GM10266 (cell line): Measurements from ENCODE around the gene DPM2.
A peak's percentile ranks its signal among the peaks of the same experiment; 100 is the strongest.

Experiments
- DNase-seq: peaks from one replicate; pipeline ENCODE4 v3.0.0; 2012; ENCODE audit errors: extremely low spot score
- TF ChIP-seq, protein P1 (sequence below): IDR thresholded peaks from 2 replicates; pipeline ENCODE4 v1.5.1; 2012; ENCODE audit warnings: mild to moderate bottlenecking, low read depth; ENCODE audit not compliant: control insufficient read depth, insufficient read depth; ENCODE audit errors: missing control alignments

The DPM2 gene

DNA sequence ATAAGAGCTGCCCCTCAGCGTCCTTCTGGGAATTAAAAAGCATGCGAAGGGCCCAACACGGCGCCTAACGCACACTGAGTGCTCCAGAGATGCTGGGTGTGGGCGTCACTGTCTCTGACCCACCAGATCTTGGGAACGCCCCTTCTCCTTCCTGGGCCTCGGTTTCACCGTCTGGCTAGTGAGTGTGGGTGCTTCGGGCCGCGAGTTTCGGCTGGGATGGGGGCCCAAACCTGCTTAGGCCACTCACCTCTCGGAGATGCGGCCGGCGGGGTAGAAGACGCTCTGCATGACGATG lies 10.8 kb downstream of the DPM2 start:
- TF ChIP-seq, protein P1, sequence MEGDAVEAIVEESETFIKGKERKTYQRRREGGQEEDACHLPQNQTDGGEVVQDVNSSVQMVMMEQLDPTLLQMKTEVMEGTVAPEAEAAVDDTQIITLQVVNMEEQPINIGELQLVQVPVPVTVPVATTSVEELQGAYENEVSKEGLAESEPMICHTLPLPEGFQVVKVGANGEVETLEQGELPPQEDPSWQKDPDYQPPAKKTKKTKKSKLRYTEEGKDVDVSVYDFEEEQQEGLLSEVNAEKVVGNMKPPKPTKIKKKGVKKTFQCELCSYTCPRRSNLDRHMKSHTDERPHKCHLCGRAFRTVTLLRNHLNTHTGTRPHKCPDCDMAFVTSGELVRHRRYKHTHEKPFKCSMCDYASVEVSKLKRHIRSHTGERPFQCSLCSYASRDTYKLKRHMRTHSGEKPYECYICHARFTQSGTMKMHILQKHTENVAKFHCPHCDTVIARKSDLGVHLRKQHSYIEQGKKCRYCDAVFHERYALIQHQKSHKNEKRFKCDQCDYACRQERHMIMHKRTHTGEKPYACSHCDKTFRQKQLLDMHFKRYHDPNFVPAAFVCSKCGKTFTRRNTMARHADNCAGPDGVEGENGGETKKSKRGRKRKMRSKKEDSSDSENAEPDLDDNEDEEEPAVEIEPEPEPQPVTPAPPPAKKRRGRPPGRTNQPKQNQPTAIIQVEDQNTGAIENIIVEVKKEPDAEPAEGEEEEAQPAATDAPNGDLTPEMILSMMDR: no peak

DNA sequence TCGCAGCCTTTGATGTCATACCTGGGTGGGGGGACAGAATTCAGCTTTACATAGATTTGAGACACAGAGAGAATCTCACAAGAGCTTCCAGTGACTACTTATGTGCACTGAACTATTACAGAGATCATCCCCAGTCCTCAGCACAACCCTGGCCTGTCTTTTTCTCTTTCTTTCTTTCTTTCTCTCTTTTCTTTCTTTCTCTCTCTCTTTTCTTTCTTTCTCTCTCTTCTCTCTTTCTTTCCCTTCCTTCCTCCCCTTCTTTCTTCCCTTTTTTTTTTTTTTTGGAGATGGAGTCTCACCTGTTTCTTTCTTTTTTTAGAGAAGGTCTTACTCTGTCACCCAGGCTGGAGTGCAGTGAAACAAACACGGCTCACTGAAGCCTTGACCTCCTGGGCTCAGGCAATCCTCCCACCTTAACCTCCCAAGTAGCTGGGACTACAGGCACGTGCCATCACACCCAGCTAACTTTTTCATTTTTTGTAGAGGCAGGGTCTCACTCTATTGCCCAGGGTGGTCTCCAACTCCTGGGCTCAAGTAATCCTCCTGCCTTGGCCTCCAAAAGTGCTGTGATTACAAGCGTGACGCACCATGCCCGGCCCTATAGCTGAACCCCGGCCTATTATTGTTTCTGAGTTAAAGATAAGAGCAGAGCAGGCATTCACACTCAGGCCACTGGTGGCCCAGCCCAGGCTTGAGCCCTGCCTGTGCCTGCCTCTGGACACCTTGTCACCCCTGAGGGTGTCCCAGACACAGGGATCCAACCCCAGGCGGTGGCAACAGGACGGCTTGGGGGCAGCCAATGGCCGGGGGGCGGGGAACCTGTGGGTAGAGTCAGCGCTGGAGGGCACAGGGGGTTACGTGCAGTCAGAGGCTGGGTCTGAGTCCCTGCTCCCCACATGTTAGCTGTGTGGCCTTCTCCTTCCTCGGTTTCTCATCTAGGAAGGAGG lies 11.4 kb downstream of the DPM2 start:
- TF ChIP-seq, protein P1: no peak
- no peak for DNase-seq

More for the DNA sequence above, 10.8 kb downstream of the DPM2 start:
- DNase-seq: no peak

- TF ChIP-seq, protein P1: no peak
- DNase-seq: no peak
Measured at GRCh38 chr9:127924736-127925444, 12.8 kb downstream of the DPM2 start.

DNA sequence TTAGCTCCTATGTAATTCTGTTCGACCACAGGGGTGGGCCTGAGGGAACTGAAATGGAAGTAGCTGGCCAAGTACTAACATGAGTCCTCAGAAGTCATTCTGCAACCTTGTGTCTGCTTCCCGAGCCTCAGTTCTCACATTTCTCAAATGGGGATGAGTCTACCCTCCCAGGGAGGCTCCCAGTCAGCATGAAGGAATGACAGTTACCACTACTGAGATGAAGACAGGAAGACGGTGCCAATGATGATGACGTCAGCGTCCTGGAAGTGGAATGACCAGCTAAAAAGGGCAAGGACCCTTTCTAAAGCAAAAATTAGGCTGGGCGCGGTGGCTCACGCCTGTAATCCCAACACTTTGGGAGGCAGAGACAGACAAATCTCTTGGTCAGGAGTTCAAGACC lies 13.9 kb downstream of the DPM2 start:
- no peak for DNase-seq
- TF ChIP-seq, protein P1: no peak

- TF ChIP-seq, protein P1: no peak
- no peak for DNase-seq
Measured at GRCh38 chr9:127923046-127923445, 14.6 kb downstream of the DPM2 start.

DNA sequence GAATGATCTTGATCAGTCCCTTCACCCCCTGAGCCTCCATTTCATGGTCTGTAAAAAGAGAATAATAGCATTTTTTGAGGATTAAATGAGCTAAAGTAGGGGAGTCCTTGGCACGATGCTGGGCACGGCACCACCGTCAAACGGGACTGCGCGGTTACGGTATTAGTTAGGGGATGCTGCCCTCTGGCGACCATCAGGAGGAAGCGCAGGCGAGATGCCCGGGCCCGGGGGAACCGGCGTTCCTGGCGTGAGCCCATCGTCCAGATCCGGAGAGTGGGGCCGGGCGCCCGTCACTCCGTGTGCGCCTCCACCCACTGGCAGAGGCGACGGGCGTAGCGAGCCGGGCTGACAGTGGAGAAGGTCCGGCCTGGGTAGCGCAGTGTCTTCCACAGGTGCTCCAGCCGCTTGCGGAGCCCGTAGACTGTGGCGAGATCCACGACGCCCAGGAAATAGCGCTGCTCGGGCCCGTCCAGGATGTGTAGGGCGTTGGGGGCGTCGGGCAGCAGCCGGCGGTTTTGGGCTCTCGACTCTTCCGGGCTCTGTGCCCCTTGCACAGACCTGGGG lies 16.0 kb downstream of the DPM2 start:
- TF ChIP-seq, protein P1: peak; percentile 96
- peak; percentile 87 for DNase-seq

DNA sequence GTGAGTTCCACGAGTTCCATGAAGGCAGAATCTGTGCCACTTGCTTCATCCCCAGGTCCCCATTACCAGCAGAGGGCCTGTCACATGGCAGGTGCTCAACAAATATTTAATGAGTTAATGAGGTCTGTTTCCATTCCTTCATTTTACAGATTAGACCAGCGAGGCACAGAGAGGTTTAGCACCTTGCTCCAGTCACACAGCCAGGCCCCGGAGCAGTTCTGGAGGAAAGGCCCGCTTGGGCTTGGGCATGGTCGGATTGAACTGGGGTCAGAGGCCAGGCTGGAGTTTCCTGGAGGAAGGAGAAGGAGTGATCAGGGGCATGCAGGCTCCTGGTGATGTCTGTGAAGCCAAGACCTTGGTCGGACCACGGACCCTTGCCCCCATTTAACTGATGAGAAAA lies 16.9 kb downstream of the DPM2 start:
- DNase-seq: no peak

More for the DNA sequence above, 16.9 kb downstream of the DPM2 start:
- TF ChIP-seq, protein P1: no peak
